ENCODE data around the gene ZNF764.
"Not testable (repeated sequence)": the region's sequence is repeated elsewhere in the genome, so short reads cannot be mapped to it uniquely, and the experiment has no call there.

DNA sequence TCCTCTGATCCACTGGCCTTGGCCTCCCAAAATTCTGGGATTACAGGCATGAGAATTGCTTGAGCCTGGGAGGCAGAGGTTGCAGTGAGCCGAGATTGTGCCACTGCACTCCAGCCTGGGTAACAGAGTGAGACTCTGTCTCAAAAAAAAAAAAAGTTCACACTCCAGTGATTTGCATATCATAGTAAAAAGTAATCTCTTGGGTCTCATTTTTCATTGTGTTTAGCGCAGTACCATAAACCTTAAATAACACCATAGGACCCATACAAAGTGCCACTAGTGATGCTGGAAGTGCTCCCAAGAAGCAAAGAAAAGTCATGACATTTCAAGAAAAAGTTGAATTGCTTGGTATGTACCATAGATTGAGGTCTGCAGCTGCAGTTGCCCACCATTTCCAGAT, 31.4 kb upstream of the ZNF764 start:
- TF ChIP-seq CTCF, POLR2A (IDR thresholded peaks at IDR 0.05): not testable (repeated sequence)

Measured in heart left ventricle (tissue), 13 donors.